Caco-2 (cell line): Measurements from ENCODE around the gene HSF5. TPM values are rescaled to one million over a fixed set of nuclear protein-coding genes. Genes with fewer than 3 reads are reported as not detected.

ENCODE experiments used
- BruUV-seq: library from RNA; stranded (reverse); fragments of 400-500 nt; replicated peaks from 2 replicates; lab custom pipeline; 2021; lab: Mats Ljungman, UMichigan
- CTCF ChIA-PET: fragments of 300-600 bp; sonication (Branson Sonifier 250); formaldehyde crosslinking; loops from one replicate; lab custom pipeline; 2022; ENCODE audit warnings: antibody characterized with exemption; lab: Charles Lee
- POLR2A ChIA-PET: fragments of 300-600 bp; sonication (Branson Sonifier 250); formaldehyde crosslinking; loops from one replicate; lab custom pipeline; 2022; ENCODE audit warnings: antibody characterized with exemption; lab: Charles Lee
- DNase-seq, 2 experiments: peaks; one replicate each; pipeline versions ENCODE4 v3.0.0 to v3.0.0-alpha.2; 2020 to 2022
- H3K27me3 ChIP-seq: replicated peaks from 2 replicates; pipeline ENCODE4 v1.6.0; 2011; ENCODE audit warnings: low read length; ENCODE audit not compliant: control insufficient read depth, insufficient read depth
- H3K36me3 ChIP-seq: 2 replicates; pipeline ENCODE4 v1.5.1; 2011; ENCODE audit warnings: low read length; ENCODE audit not compliant: control insufficient read depth, insufficient read depth
- H3K4me1 ChIP-seq: fragments of 250-450 bp; sonication (Bioruptor Pico); 2 replicates; pipeline ENCODE4 v1.5.1; 2020; ENCODE audit warnings: mild to moderate bottlenecking
- H3K4me3 ChIP-seq: 2 replicates; pipeline ENCODE4 v1.5.1; 2011; ENCODE audit warnings: low read depth, mild to moderate bottlenecking, control low read depth, low read length
- H3K9me3 ChIP-seq: fragments of 250-450 bp; sonication (Bioruptor Pico); 2 replicates; pipeline ENCODE4 v1.5.1; 2020; ENCODE audit warnings: mild to moderate bottlenecking, moderate library complexity
- H3K27ac Mint-ChIP-seq: one replicate; pipeline ENCODE4 v1.8.0; 2022; ENCODE audit warnings: mixed read lengths; ENCODE audit not compliant: unreplicated experiment
- H3K27me3 Mint-ChIP-seq: one replicate; pipeline ENCODE4 v1.8.0; 2022; ENCODE audit warnings: mixed read lengths; ENCODE audit not compliant: insufficient read depth, unreplicated experiment
- H3K36me3 Mint-ChIP-seq: one replicate; pipeline ENCODE4 v1.8.0; 2022; ENCODE audit warnings: mild to moderate bottlenecking, mixed read lengths; ENCODE audit not compliant: insufficient read depth, unreplicated experiment
- H3K4me1 Mint-ChIP-seq: one replicate; pipeline ENCODE4 v1.8.0; 2022; ENCODE audit warnings: low read depth, mixed read lengths; ENCODE audit not compliant: unreplicated experiment
- H3K4me3 Mint-ChIP-seq: one replicate; pipeline ENCODE4 v1.8.0; 2022; ENCODE audit warnings: mild to moderate bottlenecking, moderate library complexity, mixed read lengths; ENCODE audit not compliant: unreplicated experiment
- H3K9me3 Mint-ChIP-seq: one replicate; pipeline ENCODE4 v1.8.0; 2022; ENCODE audit warnings: mixed read lengths; ENCODE audit not compliant: unreplicated experiment
- CTCF ChIP-seq, 2 experiments: fragments of 200-600 bp in 1 of 2; IDR thresholded peaks; 1 replicate in 1 of 2; 2 replicates in 1 of 2; pipeline versions ENCODE4 v1.5.1 to v1.8.0; 2011 to 2022; ENCODE audit warnings: antibody characterized with exemption in 1 of 2, control low read depth in 1 of 2, inconsistent platforms in 1 of 2, low read depth in 1 of 2, low read length in 1 of 2, mild to moderate bottlenecking in 1 of 2, moderate library complexity in 1 of 2; ENCODE audit not compliant: insufficient read depth in 1 of 2, severe bottlenecking in 1 of 2, unreplicated experiment in 1 of 2
- intact Hi-C: fragments of 100-400 bp; cut with micrococcal nuclease; formaldehyde crosslinking; loops from one replicate; pipeline ENCODE4 v1.10.0; 2022; ENCODE audit not compliant: unreplicated experiment
- total RNA-seq: library from RNA; stranded (reverse); gene quantifications from 2 replicates; pipeline ENCODE4 v1.2.3, GENCODE V29; 2022

Gene HSF5
- total RNA-seq, 1 experiment from 2014 or later = 0.98 TPM

- Mint-ChIP-seq H3K4me3 (peak overlapping the region; percentile 90), H3K27ac (peak overlapping the region; percentile 93), H3K4me1 (peaks cover 15% of the 10 kb centered on the region), H3K27me3 (no peaks in the 10 kb centered on the region), H3K36me3 (peaks cover 54% of the 10 kb centered on the region), H3K9me3 (no peaks in the 10 kb centered on the region)
- TSS peak; percentile 53 for BruUV-seq
- Histone ChIP-seq H3K4me1 (peaks cover 18% of the 10 kb centered on the region), H3K9me3 (no peaks in the 10 kb centered on the region), H3K4me3 (peak overlapping the region; percentile 70), H3K36me3 (no peaks in the 10 kb centered on the region), H3K27me3 (no peaks in the 10 kb centered on the region)
- TF ChIP-seq CTCF (IDR thresholded peaks at IDR 0.05; ENCODE audit: insufficient read depth in 1 of 2, low read depth in 1 of 2, low read length in 1 of 2, severe bottlenecking in 1 of 2, unreplicated experiment in 1 of 2) = no peak
- POLR2A ChIA-PET = interaction anchor here (0.5 to 1.7 kb wide), 16 partner anchors 12 to 334 kb away, joined by 3 to 28 read pairs (median 4); partner anchors contain the start of gene SUPT4H1
- DNase-seq = no peak
- CTCF ChIA-PET = interaction anchor here (0.6 to 1.8 kb wide), 23 partner anchors 9 to 109 kb away, joined by 3 to 84 read pairs (median 5); partner anchors contain the start of gene SUPT4H1
- intact Hi-C loops = loop anchor here (1.0 to 5.0 kb wide), 7 partner anchors 19 to 100 kb away; partner anchors contain the start of gene SUPT4H1
Measured at GRCh38 chr17:58416937-58417299, 71.3 kb downstream of the HSF5 start.

DNA sequence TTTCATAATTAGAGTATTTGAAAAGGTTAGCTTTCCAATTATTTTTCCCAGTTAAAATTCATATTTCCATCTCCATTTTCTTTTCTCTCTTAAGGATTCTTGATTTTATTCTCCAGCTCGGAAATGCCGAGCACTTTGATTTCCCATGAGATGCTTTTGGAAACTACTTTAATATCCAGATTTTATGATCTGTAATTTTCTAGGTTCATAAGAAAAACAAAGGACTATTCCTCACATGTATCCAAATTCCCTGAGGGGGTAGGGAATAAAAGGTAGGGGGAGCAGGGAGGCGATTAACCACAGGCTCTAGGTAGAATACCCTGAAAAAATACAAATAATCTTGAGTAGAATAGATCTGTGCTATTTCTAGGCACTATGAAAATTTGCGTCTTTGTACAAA lies 71.8 kb downstream of the HSF5 start:
- peak overlapping the region; percentile 90 for H3K4me3 Mint-ChIP-seq
- CTCF ChIA-PET = interaction anchor here (0.6 to 2.0 kb wide), 10 partner anchors 12 to 112 kb away, joined by 3 to 84 read pairs (median 5); partner anchors contain the start of gene SUPT4H1
- H3K4me1 ChIP-seq = peaks cover 24% of the 10 kb centered on the region
- peak overlapping the region; percentile 70 for H3K4me3 ChIP-seq
- no peak for TF ChIP-seq CTCF (IDR thresholded peaks at IDR 0.05; ENCODE audit: insufficient read depth in 1 of 2, low read depth in 1 of 2, low read length in 1 of 2, severe bottlenecking in 1 of 2, unreplicated experiment in 1 of 2)
- BruUV-seq = no TSS peak
- H3K27me3 Mint-ChIP-seq = no peaks in the 10 kb centered on the region
- intact Hi-C loops = loop anchor here (2.0 to 5.0 kb wide), 2 partner anchors 34 to 68 kb away; no protein-coding TSS in a partner anchor
- POLR2A ChIA-PET = interaction anchor here (0.7 to 1.7 kb wide), 6 partner anchors 12 to 60 kb away, joined by 3 to 28 read pairs (median 5); no protein-coding TSS in a partner anchor
- H3K9me3 ChIP-seq = no peaks in the 10 kb centered on the region
- no peaks in the 10 kb centered on the region for H3K9me3 Mint-ChIP-seq
- DNase-seq = no peak
- H3K27ac Mint-ChIP-seq = peak overlapping the region; percentile 93
- H3K4me1 Mint-ChIP-seq = peaks cover 21% of the 10 kb centered on the region
- no peaks in the 10 kb centered on the region for H3K27me3 ChIP-seq
- peaks cover 59% of the 10 kb centered on the region for H3K36me3 Mint-ChIP-seq
- no peaks in the 10 kb centered on the region for H3K36me3 ChIP-seq

GRCh38 chr17:58415371-58416055 lies 72.7 kb downstream of the HSF5 start:
- ChIA-PET POLR2A (interaction anchor here (0.6 to 1.7 kb wide), 5 partner anchors 32 to 100 kb away, joined by 3 to 6 read pairs (median 3); no protein-coding TSS in a partner anchor), CTCF (interaction anchor here (0.6 to 2.0 kb wide), 6 partner anchors 35 to 112 kb away, joined by 3 to 14 read pairs (median 4); partner anchors contain the start of gene SUPT4H1)
- Mint-ChIP-seq H3K4me1 (peaks cover 25% of the 10 kb centered on the region), H3K27ac (peak overlapping the region; percentile 93), H3K9me3 (no peaks in the 10 kb centered on the region), H3K4me3 (peak overlapping the region; percentile 90), H3K36me3 (peaks cover 68% of the 10 kb centered on the region), H3K27me3 (no peaks in the 10 kb centered on the region)
- Histone ChIP-seq H3K36me3 (no peaks in the 10 kb centered on the region), H3K4me1 (peaks cover 32% of the 10 kb centered on the region), H3K4me3 (peak overlapping the region; percentile 70), H3K27me3 (no peaks in the 10 kb centered on the region), H3K9me3 (no peaks in the 10 kb centered on the region)
- intact Hi-C loops = loop anchor here (2.0 to 5.0 kb wide), 2 partner anchors 33 to 69 kb away; no protein-coding TSS in a partner anchor
- peak in 1 of 2 experiments; percentile 13 for TF ChIP-seq CTCF (IDR thresholded peaks at IDR 0.05; ENCODE audit: insufficient read depth in 1 of 2, low read depth in 1 of 2, low read length in 1 of 2, severe bottlenecking in 1 of 2, unreplicated experiment in 1 of 2)
- DNase-seq = peak; percentile 67 to 72
- no TSS peak for BruUV-seq
